AG09319 (cell line): Measurements from ENCODE around the gene DRAP1.
"Not testable (repeated sequence)": the region's sequence is repeated elsewhere in the genome, so short reads cannot be mapped to it uniquely, and the experiment has no call there.

Experiments
- DNase-seq: peaks from one replicate; pipeline ENCODE4 v3.0.0-alpha.2; 2010; ENCODE audit warnings: low read depth; ENCODE audit errors: extremely low read depth
- CTCF ChIP-seq: IDR thresholded peaks from 2 replicates; pipeline ENCODE4 v1.5.1; 2011; ENCODE audit warnings: low read depth, mild to moderate bottlenecking, inconsistent platforms, low read length, moderate library complexity

The DRAP1 gene

DNA sequence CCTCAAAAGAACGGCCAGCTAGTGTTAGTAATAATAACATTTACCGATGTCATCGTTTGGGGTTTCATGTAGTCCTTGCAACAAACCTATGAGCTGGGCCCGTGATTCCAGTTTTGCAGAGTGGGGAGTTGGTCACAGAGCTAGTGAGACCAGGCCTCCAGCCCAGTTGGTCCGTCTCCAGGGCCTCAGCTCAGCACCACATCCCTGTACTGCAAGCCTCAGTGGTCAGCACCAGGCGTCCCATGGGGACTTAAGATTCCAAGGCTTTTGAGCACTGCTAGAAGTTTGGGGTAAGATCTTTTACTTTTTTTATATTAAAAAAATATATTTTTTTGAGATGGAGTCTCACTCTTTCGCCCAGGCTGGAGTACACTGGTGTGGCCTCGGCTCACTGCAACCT lies 25.0 kb downstream of the DRAP1 start:
- no peak for DNase-seq
- no peak for TF ChIP-seq CTCF

DNA sequence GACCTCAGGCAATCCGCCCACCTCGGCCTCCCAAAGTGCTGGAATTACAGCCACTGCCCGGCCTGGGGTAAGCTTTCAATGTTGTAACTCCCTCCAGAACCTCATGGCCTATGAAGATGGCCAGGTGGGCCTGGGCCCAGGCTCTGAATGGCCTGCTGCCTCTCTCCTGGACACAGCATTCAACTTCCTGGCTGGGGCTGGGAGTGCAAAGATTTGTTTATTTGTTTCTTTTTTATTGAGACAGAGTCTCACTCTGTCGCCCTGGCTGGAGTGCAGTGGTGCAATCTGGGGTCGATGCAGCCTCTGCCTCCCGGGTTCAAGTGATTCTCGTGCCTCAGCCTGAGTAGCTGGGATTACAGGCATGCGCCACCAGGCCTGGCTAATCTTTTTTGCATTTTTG lies 25.5 kb downstream of the DRAP1 start:
- no peak for DNase-seq
- no peak for TF ChIP-seq CTCF

GRCh38 chr11:65945430-65945911 lies 26.2 kb downstream of the DRAP1 start, which contains the start of gene TSGA10IP:
TSGA10IP (plus strand) TSS chr11:65945480; CDS start chr11:65945676, 196 bp downstream.
- no peak for TF ChIP-seq CTCF
- no peak for DNase-seq

DNA sequence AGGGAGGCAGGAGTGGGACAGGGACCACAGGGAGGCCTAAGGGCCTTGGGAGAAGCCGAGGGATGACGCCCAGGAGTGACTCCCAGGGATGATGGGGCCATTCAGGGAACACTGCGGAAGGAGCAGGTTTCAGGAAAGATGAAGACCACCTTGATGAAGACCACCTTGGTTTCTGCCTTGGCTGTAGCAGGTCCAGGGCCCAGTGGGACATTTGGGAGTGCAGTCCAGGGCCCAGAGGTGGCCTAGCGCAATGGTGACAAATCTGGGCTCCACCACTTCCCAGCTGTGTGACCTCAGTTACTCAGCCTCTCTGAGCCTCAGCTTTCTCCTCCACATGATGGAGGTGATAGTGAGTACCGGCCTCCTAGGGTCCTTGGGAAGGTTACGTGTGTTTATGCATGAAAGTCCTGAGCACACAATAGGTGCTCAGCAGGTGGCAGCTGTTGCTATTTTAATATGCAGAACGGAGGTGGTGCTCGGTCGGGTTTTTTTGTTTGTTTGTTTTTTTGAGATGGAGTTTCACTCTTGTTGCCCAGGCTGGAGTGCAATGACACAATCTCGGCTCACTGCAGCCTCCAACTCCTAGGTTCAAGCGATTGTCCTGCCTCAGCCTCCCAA lies 26.8 kb downstream of the DRAP1 start:
- no peak for DNase-seq
- no peak for TF ChIP-seq CTCF

DNA sequence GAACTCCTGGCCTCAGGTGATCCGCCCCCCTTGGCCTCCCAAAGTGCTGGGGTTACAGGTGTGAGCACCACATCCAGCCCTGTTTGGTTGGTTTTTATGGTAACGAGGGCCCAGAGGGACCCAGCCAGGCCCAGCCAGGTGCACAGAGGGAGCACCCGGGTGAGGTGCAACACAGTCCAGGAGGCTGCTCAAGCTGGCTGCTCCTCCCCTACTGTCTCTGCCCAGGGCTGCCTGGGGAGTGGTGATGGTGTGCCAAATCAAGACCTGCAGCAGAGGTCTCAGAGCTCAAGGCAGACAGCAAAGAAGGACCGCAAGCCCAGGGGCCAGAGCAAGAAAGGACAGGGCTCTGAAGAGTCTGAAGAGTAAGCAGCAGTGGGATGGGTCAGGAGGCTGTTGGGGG lies 27.4 kb downstream of the DRAP1 start:
- DNase-seq, result no peak

GRCh38 chr11:65947133-65947532 lies 27.9 kb downstream of the DRAP1 start:
- TF ChIP-seq CTCF, result no peak
- no peak for DNase-seq

More for the DNA sequence above, 27.4 kb downstream of the DRAP1 start:
- no peak for TF ChIP-seq CTCF

- DNase-seq, result no peak
- no peak for TF ChIP-seq CTCF
Observed at GRCh38 chr11:65947603-65948125, 28.4 kb downstream of the DRAP1 start.

- not testable (repeated sequence) for DNase-seq
Observed at GRCh38 chr11:65950711-65951110, 31.5 kb downstream of the DRAP1 start.

DNA sequence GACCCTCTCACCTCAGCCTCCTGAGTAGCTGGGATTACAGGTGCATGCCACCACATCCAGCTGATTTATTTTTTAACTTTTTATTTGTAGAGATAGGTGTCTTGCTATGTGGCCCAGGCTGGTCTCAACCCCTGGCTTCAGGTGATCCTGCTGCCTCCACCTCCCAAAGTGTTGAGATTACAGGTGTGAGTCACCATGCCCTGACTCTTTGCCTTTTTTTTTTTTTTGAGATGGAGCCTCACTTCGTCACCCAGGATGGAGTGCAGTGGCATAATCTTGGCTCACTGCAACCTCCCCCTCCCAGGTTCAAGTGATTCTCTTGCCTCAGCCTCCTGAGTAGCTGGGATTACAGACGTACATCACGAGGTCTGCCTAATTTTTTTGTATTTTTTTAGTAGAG lies 32.4 kb downstream of the DRAP1 start:
- DNase-seq, result not testable (repeated sequence)
